GM12878 (cell line): ENCODE measurements around the gene CDH2.

Experiments used
- CBX5 ChIP-seq: sonication (generic); IDR thresholded peaks from 2 replicates; pipeline ENCODE4 v1.6.1; 2016; ENCODE audit warnings: low read depth, moderate library complexity, mild to moderate bottlenecking, inconsistent platforms
- CREB1 ChIP-seq: IDR thresholded peaks from 2 replicates; pipeline ENCODE4 v1.6.1; 2012; ENCODE audit warnings: low read depth, mild to moderate bottlenecking, inconsistent platforms
- CTCF ChIP-seq, 3 experiments: IDR thresholded peaks in 2 of 3; conservative IDR thresholded peaks in 1 of 3; 2 replicates each; pipeline ENCODE4 v1.5.1; 2011; ENCODE audit warnings: low read depth in 3 of 3, low read length in 3 of 3, mild to moderate bottlenecking in 3 of 3, control low read depth in 2 of 3, moderate library complexity in 2 of 3, inconsistent platforms in 1 of 3, mixed read lengths in 1 of 3; ENCODE audit not compliant: control insufficient read depth in 2 of 3, insufficient read depth in 1 of 3; ENCODE audit errors: extremely low read depth in 1 of 3
- EZH2 ChIP-seq: IDR thresholded peaks from 2 replicates; pipeline ENCODE4 v1.6.1; 2012; ENCODE audit warnings: low read depth, mild to moderate bottlenecking, control low read depth, inconsistent platforms, low read length, borderline replicate concordance; ENCODE audit not compliant: control insufficient read depth
- FOXK2 ChIP-seq: fragments of 450-650 bp; IDR thresholded peaks from 2 replicates; pipeline ENCODE4 v1.6.1; 2017; ENCODE audit warnings: mild to moderate bottlenecking, moderate library complexity
- POLR2A ChIP-seq: IDR thresholded peaks from 2 replicates; pipeline ENCODE4 v1.6.1; 2011; ENCODE audit warnings: low read depth, mild to moderate bottlenecking, low read length
- POLR2AphosphoS2 ChIP-seq: IDR thresholded peaks from 2 replicates; pipeline ENCODE4 v1.6.1; 2011; ENCODE audit warnings: low read depth, mild to moderate bottlenecking, low read length, improper control_type of control experiment, moderate library complexity
- POLR2AphosphoS5 ChIP-seq: IDR thresholded peaks from 2 replicates; pipeline ENCODE4 v1.6.1; 2011; ENCODE audit warnings: mild to moderate bottlenecking, low read length, inconsistent platforms
- RAD51 ChIP-seq: fragments of 450-650 bp; IDR thresholded peaks from 2 replicates; pipeline ENCODE4 v1.6.1; 2016; ENCODE audit warnings: moderate library complexity, mild to moderate bottlenecking, inconsistent platforms
- RCOR1 ChIP-seq: conservative IDR thresholded peaks from 2 replicates; pipeline ENCODE4 v1.6.1; 2012; ENCODE audit warnings: low read depth, low read length, improper control_type of control experiment
- ZBTB33 ChIP-seq: fragments of 450-650 bp; IDR thresholded peaks from 2 replicates; pipeline ENCODE4 v1.6.1; 2017; ENCODE audit warnings: mild to moderate bottlenecking
- ZNF207 ChIP-seq: fragments of 450-650 bp; IDR thresholded peaks from 2 replicates; pipeline ENCODE4 v1.6.1; 2014; ENCODE audit warnings: antibody characterized with exemption, mild to moderate bottlenecking, borderline replicate concordance
- ZNF274 ChIP-seq: IDR thresholded peaks from one replicate; pipeline ENCODE4 v1.8.0; 2011; ENCODE audit not compliant: insufficient read length, insufficient read depth
- ZSCAN29 ChIP-seq: fragments of 450-650 bp; IDR thresholded peaks from 2 replicates; pipeline ENCODE4 v1.6.1; 2017; ENCODE audit warnings: mild to moderate bottlenecking, moderate library complexity

GRCh38 chr18:28073658-28074057, 103.3 kb downstream of the CDH2 start:
- no peak for TF ChIP-seq CTCF (IDR thresholded peaks at IDR 0.05 in 2 of 3, conservative IDR thresholded peaks at IDR 0.05 in 1 of 3; ENCODE audit: control insufficient read depth in 2 of 3, extremely low read depth in 1 of 3, insufficient read depth in 1 of 3, low read depth in 3 of 3, low read length in 3 of 3)
- TF ChIP-seq CBX5 = no peak
- TF ChIP-seq CREB1 = no peak
- no peak for TF ChIP-seq RCOR1
- TF ChIP-seq POLR2AphosphoS5 = no peak
- no peak for TF ChIP-seq ZBTB33
- no peak for TF ChIP-seq EZH2
- TF ChIP-seq RAD51 = no peak
- TF ChIP-seq ZNF274 = no peak
- TF ChIP-seq ZNF207 = no peak
- TF ChIP-seq POLR2A = no peak
- no peak for TF ChIP-seq POLR2AphosphoS2
- no peak for TF ChIP-seq FOXK2
- no peak for TF ChIP-seq ZSCAN29
